Tibial artery (tissue), 4 donors: ENCODE measurements around the gene RHOJ.

Experiments used
- DNase-seq, 2 donors: peaks; one replicate each; pipeline ENCODE4 v3.0.0-alpha.2; 2019
- H3K27ac ChIP-seq, 2 donors: fragments of 200-600 bp; sonication (generic) in 1 of 2; 1 replicate in 1 of 2; 2 replicates in 1 of 2; pipeline ENCODE4 v1.5.1; 2018 to 2019; ENCODE audit warnings: mild to moderate bottlenecking in 1 of 2
- H3K27me3 ChIP-seq, 2 donors: fragments of 200-600 bp; sonication (generic) in 1 of 2; one replicate each; pipeline versions ENCODE4 v1.5.1 to v1.6.0; 2016 to 2019
- H3K36me3 ChIP-seq, 3 donors: fragments of 200-600 bp; sonication (generic) in 2 of 3; one replicate each; pipeline ENCODE4 v1.5.1; 2016 to 2019; ENCODE audit warnings: mild to moderate bottlenecking in 2 of 3
- H3K4me1 ChIP-seq, 4 donors: fragments of 200-600 bp; sonication (generic) in 2 of 4; 1 replicate in 3 of 4; 2 replicates in 1 of 4; pipeline ENCODE4 v1.5.1; 2016 to 2019
- H3K4me3 ChIP-seq, 2 donors: fragments of 200-600 bp; sonication (generic) in 1 of 2; 1 replicate in 1 of 2; 2 replicates in 1 of 2; pipeline ENCODE4 v1.5.1; 2018 to 2019; ENCODE audit warnings: mild to moderate bottlenecking in 2 of 2
- H3K9me3 ChIP-seq, 3 donors: fragments of 200-600 bp; sonication (generic) in 1 of 3; one replicate each; pipeline ENCODE4 v1.5.1; 2016 to 2019
- CTCF ChIP-seq, 2 experiments: fragments of 200-600 bp in 1 of 2; fragments of 450-650 bp in 1 of 2; IDR thresholded peaks; one replicate each; pipeline ENCODE4 v1.5.1; 2017 to 2019; ENCODE audit warnings: antibody characterized with exemption in 2 of 2, mild to moderate bottlenecking in 1 of 2, moderate library complexity in 1 of 2
- intact Hi-C: fragments of 100-400 bp; cut with DNase I; formaldehyde crosslinking; loops from one replicate; pipeline ENCODE4 v1.15.0; 2023; ENCODE audit warnings: low total_unique reads

The RHOJ gene

GRCh38 chr14:63243646-63244045 is 39.4 kb downstream of the RHOJ start:
- no peak for TF ChIP-seq CTCF (IDR thresholded peaks at IDR 0.05)
- no peaks in the 10 kb centered on the region for H3K9me3 ChIP-seq

GRCh38 chr14:63245893-63246292 is 41.6 kb downstream of the RHOJ start:
- Histone ChIP-seq H3K4me1 (peaks cover 0 to 43% (median 22%) of the 10 kb centered on the region in 4 donors), H3K36me3 (no peaks in the 10 kb centered on the region), H3K4me3 (no peak overlapping the region), H3K9me3 (no peaks in the 10 kb centered on the region), H3K27ac (no peak overlapping the region), H3K27me3 (no peaks in the 10 kb centered on the region)
- TF ChIP-seq CTCF (IDR thresholded peaks at IDR 0.05), result no peak
- no peak for DNase-seq
- intact Hi-C loops, result no loop called here

More at GRCh38 chr14:63243646-63244045, 39.4 kb downstream of the RHOJ start:
- H3K36me3 ChIP-seq, result no peaks in the 10 kb centered on the region
- no peak overlapping the region for H3K4me3 ChIP-seq
- no peak for DNase-seq
- H3K27ac ChIP-seq, result no peak overlapping the region
- H3K27me3 ChIP-seq, result no peaks in the 10 kb centered on the region
- intact Hi-C loops, result no loop called here
- peaks cover 0 to 40% (median 15%) of the 10 kb centered on the region in 4 donors for H3K4me1 ChIP-seq

GRCh38 chr14:63248211-63248610 is 44.0 kb downstream of the RHOJ start:
- no peak for DNase-seq
- intact Hi-C loops, result no loop called here
- Histone ChIP-seq H3K9me3 (no peaks in the 10 kb centered on the region), H3K4me1 (peaks cover 0 to 33% (median 13%) of the 10 kb centered on the region in 4 donors), H3K4me3 (no peak overlapping the region), H3K27ac (peak overlapping the region in 1 of 2 donors; percentile 43), H3K36me3 (no peaks in the 10 kb centered on the region), H3K27me3 (no peaks in the 10 kb centered on the region)
- no peak for TF ChIP-seq CTCF (IDR thresholded peaks at IDR 0.05)

- Histone ChIP-seq H3K36me3 (no peaks in the 10 kb centered on the region), H3K27ac (peak overlapping the region in 1 of 2 donors; percentile 43), H3K9me3 (no peaks in the 10 kb centered on the region), H3K4me1 (peaks cover 0 to 33% (median 13%) of the 10 kb centered on the region in 4 donors), H3K27me3 (no peaks in the 10 kb centered on the region), H3K4me3 (no peak overlapping the region)
- intact Hi-C loops, result no loop called here
- no peak for DNase-seq
- TF ChIP-seq CTCF (IDR thresholded peaks at IDR 0.05), result no peak
Measured at GRCh38 chr14:63249092-63249491, 44.8 kb downstream of the RHOJ start.

- Histone ChIP-seq H3K27me3 (no peaks in the 10 kb centered on the region), H3K9me3 (no peaks in the 10 kb centered on the region), H3K4me1 (no peaks in the 10 kb centered on the region), H3K27ac (no peak overlapping the region), H3K4me3 (no peak overlapping the region), H3K36me3 (no peaks in the 10 kb centered on the region)
- intact Hi-C loops, result no loop called here
- TF ChIP-seq CTCF (IDR thresholded peaks at IDR 0.05), result no peak
- DNase-seq, result no peak
Measured at GRCh38 chr14:63257299-63257698, 53.1 kb downstream of the RHOJ start.

- no peaks in the 10 kb centered on the region for H3K4me1 ChIP-seq
- H3K9me3 ChIP-seq, result no peaks in the 10 kb centered on the region
- TF ChIP-seq CTCF (IDR thresholded peaks at IDR 0.05), result no peak
- H3K36me3 ChIP-seq, result no peaks in the 10 kb centered on the region
- intact Hi-C loops, result no loop called here
- H3K27ac ChIP-seq, result no peak overlapping the region
- no peaks in the 10 kb centered on the region for H3K27me3 ChIP-seq
- no peak for DNase-seq
- no peak overlapping the region for H3K4me3 ChIP-seq
Measured at GRCh38 chr14:63262446-63262845, 58.2 kb downstream of the RHOJ start.
